Transverse colon (tissue), 4 donors: ENCODE data around the gene NOXO1. TPM values are rescaled to one million over a fixed set of nuclear protein-coding genes. Genes with fewer than 3 reads are reported as not detected.
A peak's percentile ranks its signal among the peaks of the same experiment; 100 is the strongest.

Source experiments
- DNase-seq: peaks from one replicate; pipeline ENCODE4 v3.0.0-alpha.2; 2019
- H3K27ac ChIP-seq, 4 donors: fragments of 200-600 bp; sonication (generic); 2 replicates each; pipeline ENCODE4 v1.5.1; 2016 to 2018; ENCODE audit warnings: inconsistent platforms in 4 of 4
- H3K27me3 ChIP-seq: fragments of 200-600 bp; sonication (generic); 2 replicates; pipeline ENCODE4 v1.5.1; 2017; ENCODE audit warnings: inconsistent platforms
- H3K36me3 ChIP-seq, 4 donors: fragments of 200-600 bp; sonication (generic); 2 replicates each; pipeline ENCODE4 v1.5.1; 2017 to 2019; ENCODE audit warnings: inconsistent platforms in 4 of 4
- H3K4me1 ChIP-seq, 4 donors: fragments of 200-600 bp; sonication (generic); 2 replicates each; pipeline ENCODE4 v1.5.1; 2017 to 2020; ENCODE audit warnings: inconsistent platforms in 4 of 4
- H3K4me3 ChIP-seq, 4 donors: fragments of 200-600 bp; sonication (generic); 1 replicate in 1 of 4; 2 replicates in 3 of 4; pipeline versions ENCODE4 v1.5.1 to v1.6.1; 2017 to 2019; ENCODE audit warnings: inconsistent platforms in 4 of 4
- H3K9me3 ChIP-seq, 2 donors: fragments of 200-600 bp; sonication (generic); 2 replicates each; pipeline ENCODE4 v1.5.1; 2017 to 2019; ENCODE audit warnings: inconsistent platforms in 2 of 2
- CTCF ChIP-seq, 5 experiments: fragments of 200-600 bp in 3 of 5; fragments of 450-650 bp in 2 of 5; sonication (generic) in 3 of 5; IDR thresholded peaks; 1 replicate in 2 of 5; 2 replicates in 3 of 5; pipeline ENCODE4 v1.5.1; 2016 to 2017; ENCODE audit warnings: antibody characterized with exemption in 5 of 5, inconsistent platforms in 3 of 5, mild to moderate bottlenecking in 2 of 5, moderate library complexity in 1 of 5
- EP300 ChIP-seq: sonication (generic); formaldehyde crosslinking; IDR thresholded peaks from one replicate; pipeline ENCODE4 v1.6.1; 2017; ENCODE audit warnings: antibody characterized with exemption, low read depth
- POLR2A ChIP-seq: fragments of 450-650 bp; IDR thresholded peaks from one replicate; pipeline ENCODE4 v1.6.1; 2016; ENCODE audit warnings: antibody characterized with exemption, mild to moderate bottlenecking, moderate library complexity
- POLR2AphosphoS5 ChIP-seq, 3 donors: sonication (generic); formaldehyde crosslinking; IDR thresholded peaks; one replicate each; pipeline ENCODE4 v1.6.1; 2016; ENCODE audit warnings: antibody characterized with exemption in 3 of 3
- WGBS, 2 donors: methylation state at CpG; one replicate each; pipeline ENCODE4 v1.1.5; 2018; ENCODE audit warnings: low coverage in 1 of 2; 5-methylcytosine and 5-hydroxymethylcytosine counted together
- in situ Hi-C, 4 donors: fragments of 200-750 bp; cut with MboI; loops; one replicate each; pipeline versions ENCODE4 v1.15.0 to v1.15.1; 2017; ENCODE audit warnings: low sequenced_read_pairs in 3 of 4, low pct_ligation_motif_present in 1 of 4, low pct_unique_long_range_greater_than_20kb in 1 of 4
- intact Hi-C: fragments of 100-400 bp; cut with DNase I; formaldehyde crosslinking; loops from one replicate; pipeline ENCODE4 v1.15.1; 2023; ENCODE audit warnings: low total_unique reads
- total RNA-seq, 4 donors: library from RNA; depleted of rRNA; stranded (reverse); fragments of >200 nt; gene quantifications; one replicate each; pipeline ENCODE4 v1.1.0, GENCODE V29; 2016

The NOXO1 gene
- total RNA-seq, 4 donors from 2014 or later: 4.2 to 29.8 (median 19.4) TPM

- no peaks in the 10 kb centered on the region for H3K36me3 ChIP-seq
- peaks cover 24 to 45% (median 37%) of the 10 kb centered on the region in 4 donors for H3K4me1 ChIP-seq
- in situ Hi-C loops: loop anchor here in 2 of 4 donors (10.0 to 25.0 kb wide), 2 partner anchors 127 to 135 kb away; partner anchors contain the start of genes RAB26 (in 2 of the 2) and PKD1 (in 1 of the 2)
- H3K27me3 ChIP-seq: no peaks in the 10 kb centered on the region
- intact Hi-C loops: loop anchor here (10.0 kb wide), 1 partner anchor 225 kb away; the partner anchor contains the start of gene DNASE1L2
- TF ChIP-seq EP300: no peak
- peak; percentile 98 for TF ChIP-seq POLR2A
- peak; percentile 94 to 97 (median 96) for TF ChIP-seq POLR2AphosphoS5 (IDR thresholded peaks at IDR 0.05)
- TF ChIP-seq CTCF (IDR thresholded peaks at IDR 0.05): peak in 1 of 5 experiments; percentile 25
- WGBS, 2 donors: 0 to 3% methylated on average over 2 to 51 of the region's 52 CpGs
- peak; percentile 86 for DNase-seq
- H3K27ac ChIP-seq: peak within 1 kb of the TSS; percentile 93 to 98 (median 94)
- no peaks in the 10 kb centered on the region for H3K9me3 ChIP-seq
- H3K4me3 ChIP-seq: peak within 1 kb of the TSS; percentile 78 to 98 (median 85)
Measured at GRCh38 chr16:2009791-2010510, 28.7 kb upstream of the NOXO1 start, which contains the start of gene ZNF598. Gene ZNF598 (minus strand): TSS chr16:2009821.

GRCh38 chr16:2009164-2009711 lies 28.0 kb upstream of the NOXO1 start:
- TF ChIP-seq POLR2AphosphoS5 (IDR thresholded peaks at IDR 0.05) (no peak), CTCF (IDR thresholded peaks at IDR 0.05) (no peak), POLR2A (no peak), EP300 (no peak)
- WGBS, 2 donors: 0% methylated on average over 3 of the region's 55 CpGs; no CpG with 5 or more reads in 1 of the 2 donors
- Histone ChIP-seq H3K27me3 (no peaks in the 10 kb centered on the region), H3K4me3 (peak overlapping the region; percentile 78 to 98 (median 85)), H3K9me3 (no peaks in the 10 kb centered on the region), H3K27ac (peak overlapping the region; percentile 93 to 98 (median 94)), H3K4me1 (peaks cover 28 to 49% (median 41%) of the 10 kb centered on the region in 4 donors), H3K36me3 (no peaks in the 10 kb centered on the region)
- in situ Hi-C loops (loop anchor here in 1 of 4 donors (25.0 kb wide), 1 partner anchor 128 kb away; the partner anchor contains the start of genes PKD1 and RAB26), intact Hi-C loops (loop anchor here (10.0 kb wide), 1 partner anchor 226 kb away; the partner anchor contains the start of gene DNASE1L2)
- DNase-seq: no peak

- Histone ChIP-seq H3K27ac (peak overlapping the region; percentile 93 to 98 (median 94)), H3K4me1 (peaks cover 34 to 54% (median 46%) of the 10 kb centered on the region in 4 donors), H3K9me3 (no peaks in the 10 kb centered on the region), H3K27me3 (no peaks in the 10 kb centered on the region), H3K36me3 (no peaks in the 10 kb centered on the region), H3K4me3 (peak overlapping the region; percentile 78 to 98 (median 85))
- TF ChIP-seq POLR2A: no peak
- no peak for TF ChIP-seq EP300
- peak in 1 of 5 experiments; percentile 7 for TF ChIP-seq CTCF (IDR thresholded peaks at IDR 0.05)
- no peak for TF ChIP-seq POLR2AphosphoS5 (IDR thresholded peaks at IDR 0.05)
- in situ Hi-C loops: loop anchor here in 1 of 4 donors (25.0 kb wide), 1 partner anchor 129 kb away; the partner anchor contains the start of genes PKD1 and RAB26
- intact Hi-C loops: loop anchor here (10.0 kb wide), 1 partner anchor 226 kb away; the partner anchor contains the start of gene DNASE1L2
- 1% methylated on average over 23 of the region's 23 CpGs; no CpG with 5 or more reads in 1 of the 2 donors for whole genome bisulfite sequencing, 2 donors
- no peak for DNase-seq
Measured at GRCh38 chr16:2008631-2009163, 27.4 kb upstream of the NOXO1 start.
